ENCODE measurements around the gene SCYGR2. TPM values are rescaled to one million over a fixed set of nuclear protein-coding genes. Genes with fewer than 3 reads are reported as not detected.

The SCYGR2 gene
- total and polyA plus RNA-seq, 2 experiments from 2014 or later: not detected

- in situ Hi-C loops (cut with MboI): no loop called here
These were observed 14.0 kb downstream of the SCYGR2 start for GRCh38 chr2:227612546-227613271.

GRCh38 chr2:227613272-227613660 lies 14.6 kb downstream of the SCYGR2 start:
- TF ChIP-seq EZH2phosphoT487 (IDR thresholded peaks at IDR 0.05; ENCODE audit: insufficient read depth, low read depth) (no peak), EZH2 (IDR thresholded peaks at IDR 0.05; ENCODE audit: insufficient read depth, poor library complexity, severe bottlenecking) (no peak)
- Histone ChIP-seq H3K4me2 (ENCODE audit: unreplicated experiment) (no peak overlapping the region), H3K4me1 (ENCODE audit: insufficient read depth) (no peaks in the 10 kb centered on the region), H2AFZ (no peak overlapping the region), H3K27ac (no peak overlapping the region), H3K79me2 (ENCODE audit: insufficient read depth) (no peaks in the 10 kb centered on the region), H3K9me3 (ENCODE audit: low read depth) (no peaks in the 10 kb centered on the region), H3K27me3 (replicated peaks; ENCODE audit: insufficient read depth) (no peaks in the 10 kb centered on the region), H3K4me3 (no peak overlapping the region), H3F3A (ENCODE audit: insufficient read depth) (no peaks in the 10 kb centered on the region), H3K9me2 (ENCODE audit: insufficient read depth) (no peaks in the 10 kb centered on the region), H3K36me3 (ENCODE audit: low read depth) (no peaks in the 10 kb centered on the region), H4K20me1 (ENCODE audit: insufficient read depth) (no peaks in the 10 kb centered on the region), H3K9ac (no peak overlapping the region)
- in situ Hi-C loops (cut with MboI): no loop called here
- 75 to 78% methylated on average over 4 of the region's 4 CpGs for WGBS, 2 experiments (ENCODE audit: low coverage in 1 of 2, low lambda C conversion rate in 2 of 2, missing lambda C conversion rate in 2 of 2)
- no peak for DNase-seq

More at GRCh38 chr2:227612546-227613271, 14.0 kb downstream of the SCYGR2 start:
- TF ChIP-seq EZH2 (IDR thresholded peaks at IDR 0.05; ENCODE audit: insufficient read depth, poor library complexity, severe bottlenecking) (no peak), EZH2phosphoT487 (IDR thresholded peaks at IDR 0.05; ENCODE audit: insufficient read depth, low read depth) (no peak)
- Histone ChIP-seq H2AFZ (no peak overlapping the region), H3K27me3 (replicated peaks; ENCODE audit: insufficient read depth) (no peaks in the 10 kb centered on the region), H3K9me2 (ENCODE audit: insufficient read depth) (no peaks in the 10 kb centered on the region), H4K20me1 (ENCODE audit: insufficient read depth) (no peaks in the 10 kb centered on the region), H3F3A (ENCODE audit: insufficient read depth) (no peaks in the 10 kb centered on the region), H3K4me1 (ENCODE audit: insufficient read depth) (no peaks in the 10 kb centered on the region), H3K9me3 (ENCODE audit: low read depth) (no peaks in the 10 kb centered on the region), H3K4me3 (no peak overlapping the region), H3K36me3 (ENCODE audit: low read depth) (no peaks in the 10 kb centered on the region), H3K27ac (no peak overlapping the region), H3K4me2 (ENCODE audit: unreplicated experiment) (no peak overlapping the region), H3K79me2 (ENCODE audit: insufficient read depth) (no peaks in the 10 kb centered on the region), H3K9ac (no peak overlapping the region)
- no peak for DNase-seq
- 81 to 83% methylated on average over 11 of the region's 11 CpGs for WGBS, 2 experiments (ENCODE audit: low coverage in 1 of 2, low lambda C conversion rate in 2 of 2, missing lambda C conversion rate in 2 of 2)

- no peaks in the 10 kb centered on the region for H3K36me3 ChIP-seq (ENCODE audit: low read depth)
- H3K27ac ChIP-seq: no peak overlapping the region
- TF ChIP-seq EZH2phosphoT487 (IDR thresholded peaks at IDR 0.05; ENCODE audit: insufficient read depth, low read depth) (no peak), EZH2 (IDR thresholded peaks at IDR 0.05; ENCODE audit: insufficient read depth, poor library complexity, severe bottlenecking) (no peak)
- no peak for DNase-seq
- no peak overlapping the region for H3K9ac ChIP-seq
- H3K9me3 ChIP-seq (ENCODE audit: low read depth): no peaks in the 10 kb centered on the region
- no peaks in the 10 kb centered on the region for H3K79me2 ChIP-seq (ENCODE audit: insufficient read depth)
- no peak overlapping the region for H3K4me2 ChIP-seq (ENCODE audit: unreplicated experiment)
- H3K4me3 ChIP-seq: no peak overlapping the region
- H2AFZ ChIP-seq: no peak overlapping the region
- no peaks in the 10 kb centered on the region for H3K9me2 ChIP-seq (ENCODE audit: insufficient read depth)
- H4K20me1 ChIP-seq (ENCODE audit: insufficient read depth): no peaks in the 10 kb centered on the region
- H3K4me1 ChIP-seq (ENCODE audit: insufficient read depth): no peaks in the 10 kb centered on the region
- in situ Hi-C loops (cut with MboI): no loop called here
- WGBS, 2 experiments (ENCODE audit: low coverage in 1 of 2, low lambda C conversion rate in 2 of 2, missing lambda C conversion rate in 2 of 2): 30 to 81% methylated on average over 1 to 4 of the region's 4 CpGs
- no peaks in the 10 kb centered on the region for H3F3A ChIP-seq (ENCODE audit: insufficient read depth)
- no peaks in the 10 kb centered on the region for H3K27me3 ChIP-seq (replicated peaks; ENCODE audit: insufficient read depth)
These were observed 15.6 kb downstream of the SCYGR2 start for GRCh38 chr2:227614246-227614645.

GRCh38 chr2:227614740-227615139 lies 16.0 kb downstream of the SCYGR2 start, which contains the start of gene SCYGR3:
Gene SCYGR3, minus strand, starts transcription at chr2:227614840. Its CDS starts 0 bp downstream, at chr2:227614840.
- no peak within 1 kb of the TSS for H3K4me2 ChIP-seq (ENCODE audit: unreplicated experiment)
- no peak within 1 kb of the TSS for H3K4me3 ChIP-seq
- TF ChIP-seq EZH2phosphoT487 (IDR thresholded peaks at IDR 0.05; ENCODE audit: insufficient read depth, low read depth): no peak
- TF ChIP-seq EZH2 (IDR thresholded peaks at IDR 0.05; ENCODE audit: insufficient read depth, poor library complexity, severe bottlenecking): no peak
- no peak within 1 kb of the TSS for H3K27ac ChIP-seq
- no peak for DNase-seq
- no peaks in the 10 kb centered on the region for H4K20me1 ChIP-seq (ENCODE audit: insufficient read depth)
- H3K36me3 ChIP-seq (ENCODE audit: low read depth): no peaks in the 10 kb centered on the region
- no peaks in the 10 kb centered on the region for H3K79me2 ChIP-seq (ENCODE audit: insufficient read depth)
- no peaks in the 10 kb centered on the region for H3K4me1 ChIP-seq (ENCODE audit: insufficient read depth)
- no peaks in the 10 kb centered on the region for H3K9me2 ChIP-seq (ENCODE audit: insufficient read depth)
- H3K9me3 ChIP-seq (ENCODE audit: low read depth): no peaks in the 10 kb centered on the region
- in situ Hi-C loops (cut with MboI): no loop called here
- no peak within 1 kb of the TSS for H3K9ac ChIP-seq
- no peak within 1 kb of the TSS for H2AFZ ChIP-seq
- H3F3A ChIP-seq (ENCODE audit: insufficient read depth): no peaks in the 10 kb centered on the region
- no peaks in the 10 kb centered on the region for H3K27me3 ChIP-seq (replicated peaks; ENCODE audit: insufficient read depth)
- WGBS, 2 experiments (ENCODE audit: low coverage in 1 of 2, low lambda C conversion rate in 2 of 2, missing lambda C conversion rate in 2 of 2): 90 to 97% methylated on average over 4 of the region's 4 CpGs

Data from GM23248 (cell line).